HTERT RPE-1 (cell line): ENCODE data around the gene MAP3K2.
"Not testable (repeated sequence)": the region's sequence is repeated elsewhere in the genome, so short reads cannot be mapped to it uniquely, and the experiment has no call there.

Source experiments
- in situ Hi-C: fragments of 300-500 bp; cut with MboI; formaldehyde crosslinking; loops from 4 replicates; pipeline ENCODE4 v1.14.3; 2020; ENCODE audit warnings: low sequenced_read_pairs

MAP3K2 gene

GRCh38 chr2:127355407-127356008, 32.3 kb downstream of the MAP3K2 start:
- in situ Hi-C loops = no loop called here

GRCh38 chr2:127353873-127354676, 33.7 kb downstream of the MAP3K2 start:
- in situ Hi-C loops = not testable (repeated sequence)

GRCh38 chr2:127353223-127353622, 34.6 kb downstream of the MAP3K2 start:
- in situ Hi-C loops = not testable (repeated sequence)

- in situ Hi-C loops = no loop called here
Measured at GRCh38 chr2:127351603-127352002, 36.2 kb downstream of the MAP3K2 start.

- in situ Hi-C loops = no loop called here
Measured at GRCh38 chr2:127348426-127349000, 39.3 kb downstream of the MAP3K2 start.

GRCh38 chr2:127347734-127348392, 39.9 kb downstream of the MAP3K2 start:
- in situ Hi-C loops = no loop called here

- in situ Hi-C loops = no loop called here
Measured at GRCh38 chr2:127347015-127347414, 40.8 kb downstream of the MAP3K2 start.

- in situ Hi-C loops = no loop called here
Measured at GRCh38 chr2:127343277-127343676, 44.5 kb downstream of the MAP3K2 start.

- in situ Hi-C loops = no loop called here
Measured at GRCh38 chr2:127342101-127342500, 45.7 kb downstream of the MAP3K2 start.

GRCh38 chr2:127332335-127332734, 55.4 kb downstream of the MAP3K2 start:
- in situ Hi-C loops = no loop called here

GRCh38 chr2:127330753-127331152, 57.0 kb downstream of the MAP3K2 start:
- in situ Hi-C loops = no loop called here

GRCh38 chr2:127326289-127326945, 61.4 kb downstream of the MAP3K2 start:
- in situ Hi-C loops = no loop called here

- in situ Hi-C loops = loop anchor here (25.0 kb wide), 1 partner anchor 138 kb away; no protein-coding TSS in a partner anchor
Measured at GRCh38 chr2:127324635-127325034, 63.1 kb downstream of the MAP3K2 start.

- in situ Hi-C loops = loop anchor here (25.0 kb wide), 1 partner anchor 141 kb away; no protein-coding TSS in a partner anchor
Measured at GRCh38 chr2:127321303-127321702, 66.5 kb downstream of the MAP3K2 start.

GRCh38 chr2:127320586-127321275, 67.0 kb downstream of the MAP3K2 start:
- in situ Hi-C loops = loop anchor here (25.0 kb wide), 1 partner anchor 142 kb away; no protein-coding TSS in a partner anchor

- in situ Hi-C loops = loop anchor here (25.0 kb wide), 1 partner anchor 142 kb away; no protein-coding TSS in a partner anchor
Measured at GRCh38 chr2:127320067-127320466, 67.7 kb downstream of the MAP3K2 start.

- in situ Hi-C loops = loop anchor here (25.0 kb wide), 1 partner anchor 148 kb away; no protein-coding TSS in a partner anchor
Measured at GRCh38 chr2:127314193-127314988, 73.4 kb downstream of the MAP3K2 start.

GRCh38 chr2:127313406-127313805, 74.4 kb downstream of the MAP3K2 start:
- in situ Hi-C loops = loop anchor here (25.0 kb wide), 1 partner anchor 149 kb away; no protein-coding TSS in a partner anchor

GRCh38 chr2:127310980-127311379, 76.8 kb downstream of the MAP3K2 start:
- in situ Hi-C loops = loop anchor here (25.0 kb wide), 1 partner anchor 151 kb away; no protein-coding TSS in a partner anchor
